NB4 (cell line): ENCODE results near the gene SLX4.

Experiments used
- MAX ChIP-seq: IDR thresholded peaks from 2 replicates; pipeline ENCODE4 v1.6.1; 2011; ENCODE audit warnings: low read depth, low read length
- MYC ChIP-seq: IDR thresholded peaks from 2 replicates; pipeline ENCODE4 v1.6.1; 2011; ENCODE audit warnings: low read depth, low read length
- POLR2A ChIP-seq: IDR thresholded peaks from 2 replicates; pipeline ENCODE4 v1.6.1; 2011; ENCODE audit warnings: mild to moderate bottlenecking; ENCODE audit not compliant: insufficient read length; ENCODE audit errors: extremely low read depth
- TF ChIP-seq, protein P1 (sequence below): IDR thresholded peaks from one replicate; pipeline ENCODE4 v1.5.1; 2012; ENCODE audit warnings: low read depth, low read length

GRCh38 chr16:3534126-3534525 lies 77.3 kb downstream of the SLX4 start:
- TF ChIP-seq, protein P1, sequence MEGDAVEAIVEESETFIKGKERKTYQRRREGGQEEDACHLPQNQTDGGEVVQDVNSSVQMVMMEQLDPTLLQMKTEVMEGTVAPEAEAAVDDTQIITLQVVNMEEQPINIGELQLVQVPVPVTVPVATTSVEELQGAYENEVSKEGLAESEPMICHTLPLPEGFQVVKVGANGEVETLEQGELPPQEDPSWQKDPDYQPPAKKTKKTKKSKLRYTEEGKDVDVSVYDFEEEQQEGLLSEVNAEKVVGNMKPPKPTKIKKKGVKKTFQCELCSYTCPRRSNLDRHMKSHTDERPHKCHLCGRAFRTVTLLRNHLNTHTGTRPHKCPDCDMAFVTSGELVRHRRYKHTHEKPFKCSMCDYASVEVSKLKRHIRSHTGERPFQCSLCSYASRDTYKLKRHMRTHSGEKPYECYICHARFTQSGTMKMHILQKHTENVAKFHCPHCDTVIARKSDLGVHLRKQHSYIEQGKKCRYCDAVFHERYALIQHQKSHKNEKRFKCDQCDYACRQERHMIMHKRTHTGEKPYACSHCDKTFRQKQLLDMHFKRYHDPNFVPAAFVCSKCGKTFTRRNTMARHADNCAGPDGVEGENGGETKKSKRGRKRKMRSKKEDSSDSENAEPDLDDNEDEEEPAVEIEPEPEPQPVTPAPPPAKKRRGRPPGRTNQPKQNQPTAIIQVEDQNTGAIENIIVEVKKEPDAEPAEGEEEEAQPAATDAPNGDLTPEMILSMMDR: no peak
- TF ChIP-seq POLR2A: no peak
- no peak for TF ChIP-seq MAX
- no peak for TF ChIP-seq MYC
